Parathyroid adenoma (tissue), 2 donors: Measurements from ENCODE around the gene CORO7.

Source experiments
- H2AFZ ChIP-seq: fragments of 300-600 bp; sonication (generic); one replicate; pipeline ENCODE4 v1.7.0; 2017; ENCODE audit warnings: antibody characterized with exemption, mild to moderate bottlenecking
- H3K27ac ChIP-seq: fragments of 300-600 bp; sonication (generic); one replicate; pipeline ENCODE4 v1.7.0; 2017
- H3K27me3 ChIP-seq: fragments of 300-600 bp; sonication (generic); one replicate; pipeline ENCODE4 v1.7.0; 2017; ENCODE audit warnings: low read length; ENCODE audit not compliant: control insufficient read depth, insufficient read depth
- H3K36me3 ChIP-seq: fragments of 300-600 bp; sonication (generic); one replicate; pipeline ENCODE4 v1.7.0; 2017; ENCODE audit warnings: low read length; ENCODE audit not compliant: control insufficient read depth, insufficient read depth
- H3K4me1 ChIP-seq: fragments of 300-600 bp; sonication (generic); one replicate; pipeline ENCODE4 v1.7.0; 2017; ENCODE audit warnings: control low read depth
- H3K4me2 ChIP-seq: fragments of 300-600 bp; sonication (generic); one replicate; pipeline ENCODE4 v1.7.0; 2017; ENCODE audit warnings: low read length
- H3K4me3 ChIP-seq: fragments of 300-600 bp; sonication (generic); one replicate; pipeline ENCODE4 v1.7.0; 2017; ENCODE audit warnings: low read depth, low read length
- H3K79me2 ChIP-seq: fragments of 300-600 bp; sonication (generic); one replicate; pipeline ENCODE4 v1.7.0; 2017; ENCODE audit warnings: control low read depth
- H3K9ac ChIP-seq: fragments of 300-600 bp; sonication (generic); one replicate; pipeline ENCODE4 v1.7.0; 2017; ENCODE audit warnings: mild to moderate bottlenecking
- H3K9me3 ChIP-seq: fragments of 300-600 bp; sonication (generic); one replicate; pipeline ENCODE4 v1.7.0; 2017; ENCODE audit warnings: low read length; ENCODE audit not compliant: control insufficient read depth
- CTCF ChIP-seq: fragments of 300-600 bp; sonication (generic); IDR thresholded peaks from one replicate; pipeline ENCODE4 v1.7.0; 2017; ENCODE audit warnings: antibody characterized with exemption, mild to moderate bottlenecking
- donor health status: primary hyperparathyroidism.

Gene CORO7

GRCh38 chr16:4376893-4377572 is 39.4 kb downstream of the CORO7 start:
- Histone ChIP-seq H3K27ac (no peak overlapping the region), H3K9ac (no peak overlapping the region)

GRCh38 chr16:4376126-4376892 is 40.1 kb downstream of the CORO7 start:
- no peak for TF ChIP-seq CTCF
- Histone ChIP-seq H2AFZ (peak overlapping the region; percentile 38), H3K27me3 (no peaks in the 10 kb centered on the region), H3K4me3 (no peak overlapping the region), H3K4me2 (peak overlapping the region; percentile 47), H3K4me1 (peaks cover 33% of the 10 kb centered on the region), H3K27ac (peak overlapping the region; percentile 44), H3K79me2 (no peaks in the 10 kb centered on the region), H3K9me3 (no peaks in the 10 kb centered on the region), H3K36me3 (no peaks in the 10 kb centered on the region), H3K9ac (no peak overlapping the region)

More at GRCh38 chr16:4376893-4377572, 39.4 kb downstream of the CORO7 start:
- Histone ChIP-seq H3K4me3 (no peak overlapping the region), H3K4me1 (peaks cover 31% of the 10 kb centered on the region), H3K27me3 (no peaks in the 10 kb centered on the region), H3K4me2 (no peak overlapping the region), H3K36me3 (no peaks in the 10 kb centered on the region), H2AFZ (no peak overlapping the region), H3K79me2 (no peaks in the 10 kb centered on the region), H3K9me3 (no peaks in the 10 kb centered on the region)
- no peak for TF ChIP-seq CTCF

- Histone ChIP-seq H3K36me3 (no peaks in the 10 kb centered on the region), H3K27ac (peak overlapping the region; percentile 44), H3K4me1 (peaks cover 33% of the 10 kb centered on the region)
Observed at GRCh38 chr16:4375717-4376116, 40.7 kb downstream of the CORO7 start.

GRCh38 chr16:4373909-4374742 is 42.3 kb downstream of the CORO7 start:
- H3K4me2 ChIP-seq, result no peak overlapping the region
- H3K36me3 ChIP-seq, result no peaks in the 10 kb centered on the region
- no peaks in the 10 kb centered on the region for H3K27me3 ChIP-seq
- H3K79me2 ChIP-seq, result no peaks in the 10 kb centered on the region
- H2AFZ ChIP-seq, result no peak overlapping the region
- H3K9me3 ChIP-seq, result no peaks in the 10 kb centered on the region
- H3K4me3 ChIP-seq, result peak overlapping the region; percentile 9
- no peak overlapping the region for H3K9ac ChIP-seq
- peaks cover 27% of the 10 kb centered on the region for H3K4me1 ChIP-seq
- peak overlapping the region; percentile 45 for H3K27ac ChIP-seq
- no peak for TF ChIP-seq CTCF

More at GRCh38 chr16:4375717-4376116, 40.7 kb downstream of the CORO7 start:
- peak overlapping the region; percentile 47 for H3K4me2 ChIP-seq
- no peaks in the 10 kb centered on the region for H3K79me2 ChIP-seq
- TF ChIP-seq CTCF, result no peak
- no peak overlapping the region for H3K9ac ChIP-seq
- H3K9me3 ChIP-seq, result no peaks in the 10 kb centered on the region
- peak overlapping the region; percentile 38 for H2AFZ ChIP-seq
- no peak overlapping the region for H3K4me3 ChIP-seq
- no peaks in the 10 kb centered on the region for H3K27me3 ChIP-seq
